22Rv1 (cell line): ENCODE measurements around the gene TSTD2.

Experiments used
- CTCF ChIP-seq: fragments of 450-650 bp; IDR thresholded peaks from 2 replicates; pipeline ENCODE4 v1.5.1; 2017; ENCODE audit warnings: mild to moderate bottlenecking
- ZFX ChIP-seq: fragments of 450-650 bp; IDR thresholded peaks from 2 replicates; pipeline ENCODE4 v1.6.1; 2017; ENCODE audit warnings: antibody characterized with exemption, borderline replicate concordance

GRCh38 chr9:97560154-97560553 is 73.0 kb downstream of the TSTD2 start:
- TF ChIP-seq CTCF, result no peak
- no peak for TF ChIP-seq ZFX
